GM23338 (cell line): ENCODE data around the gene ZNF619. TPM values are rescaled to one million over a fixed set of nuclear protein-coding genes. Genes with fewer than 3 reads are reported as not detected.

Source experiments
- ATAC-seq: fragments of 200-7000 bp; cut with Tn5 transposase; 3 replicates; pipeline ENCODE4 v1.9.1; 2020
- DNase-seq: peaks from one replicate; pipeline ENCODE4 v3.0.0-alpha.2; 2015; ENCODE audit warnings: low spot score
- H2AFZ ChIP-seq: fragments of 200-600 bp; sonication (generic); 2 replicates; pipeline ENCODE4 v1.8.0; 2016; ENCODE audit warnings: antibody characterized with exemption, mild to moderate bottlenecking, moderate library complexity
- H3F3A ChIP-seq: fragments of 200-600 bp; sonication (generic); replicated peaks from 2 replicates; pipeline ENCODE4 v1.8.0; 2017; ENCODE audit warnings: antibody characterized with exemption, mixed run types, low read depth
- H3K27ac ChIP-seq: fragments of 200-600 bp; sonication (generic); 2 replicates; pipeline ENCODE4 v1.6.1; 2016; ENCODE audit warnings: low read depth
- H3K27me3 ChIP-seq: fragments of 200-600 bp; sonication (generic); 2 replicates; pipeline ENCODE4 v1.8.0; 2016; ENCODE audit warnings: mild to moderate bottlenecking, mixed run types, moderate library complexity; ENCODE audit not compliant: insufficient read depth
- H3K36me3 ChIP-seq: fragments of 200-600 bp; sonication (generic); 2 replicates; pipeline ENCODE4 v1.8.0; 2016; ENCODE audit warnings: mild to moderate bottlenecking; ENCODE audit not compliant: insufficient read depth
- H3K4me1 ChIP-seq: fragments of 200-600 bp; sonication (generic); 2 replicates; pipeline ENCODE4 v1.8.0; 2016; ENCODE audit warnings: mild to moderate bottlenecking, moderate library complexity; ENCODE audit not compliant: insufficient read depth
- H3K4me2 ChIP-seq: fragments of 200-600 bp; sonication (generic); 2 replicates; pipeline ENCODE4 v1.7.1; 2017; ENCODE audit warnings: mixed run types
- H3K4me3 ChIP-seq: fragments of 200-600 bp; sonication (generic); 2 replicates; pipeline ENCODE4 v1.6.1; 2016; ENCODE audit warnings: mixed run types
- H3K79me2 ChIP-seq: fragments of 200-600 bp; sonication (generic); replicated peaks from 2 replicates; pipeline ENCODE4 v1.8.0; 2017; ENCODE audit warnings: mild to moderate bottlenecking; ENCODE audit not compliant: insufficient read depth
- H3K9me2 ChIP-seq: fragments of 200-600 bp; sonication (generic); 2 replicates; pipeline ENCODE4 v1.8.0; 2017; ENCODE audit not compliant: insufficient read depth
- H4K20me1 ChIP-seq: fragments of 200-600 bp; sonication (generic); replicated peaks from 2 replicates; pipeline ENCODE4 v1.8.0; 2017; ENCODE audit warnings: mild to moderate bottlenecking; ENCODE audit not compliant: insufficient read depth
- H3K27ac Mint-ChIP-seq: 2 replicates; pipeline ENCODE4 v1.8.0; 2020; ENCODE audit warnings: inconsistent platforms, mild to moderate bottlenecking, moderate library complexity, mixed read lengths
- H3K27me3 Mint-ChIP-seq: 3 replicates; pipeline ENCODE4 v1.8.0; 2022; ENCODE audit warnings: low read depth, mild to moderate bottlenecking, moderate library complexity, mixed read lengths, inconsistent platforms; ENCODE audit not compliant: insufficient read depth, poor library complexity
- H3K36me3 Mint-ChIP-seq: 3 replicates; pipeline ENCODE4 v1.8.0; 2021; ENCODE audit warnings: low read depth, mild to moderate bottlenecking, inconsistent platforms, moderate library complexity, mixed read lengths
- H3K4me1 Mint-ChIP-seq: 3 replicates; pipeline ENCODE4 v1.8.0; 2020; ENCODE audit warnings: mild to moderate bottlenecking, inconsistent platforms, mixed read lengths
- H3K4me3 Mint-ChIP-seq: 3 replicates; pipeline ENCODE4 v1.8.0; 2021; ENCODE audit warnings: moderate library complexity, mild to moderate bottlenecking, inconsistent platforms, mixed read lengths
- H3K9me3 Mint-ChIP-seq: 3 replicates; pipeline ENCODE4 v1.8.0; 2020; ENCODE audit warnings: moderate library complexity, mild to moderate bottlenecking, inconsistent platforms, mixed read lengths
- CREB1 ChIP-seq: fragments of 250-450 bp; sonication (Bioruptor Pico); IDR thresholded peaks from 2 replicates; pipeline ENCODE4 v1.5.0; 2020; ENCODE audit warnings: low read depth, mild to moderate bottlenecking, moderate library complexity
- EZH2 ChIP-seq: fragments of 200-600 bp; sonication (generic); IDR thresholded peaks from one replicate; pipeline ENCODE4 v1.8.0; 2017; ENCODE audit warnings: antibody characterized with exemption, mild to moderate bottlenecking, low read depth; ENCODE audit not compliant: unreplicated experiment
- JUNB ChIP-seq: IDR thresholded peaks from one replicate; pipeline ENCODE4 v1.6.1; 2016; ENCODE audit warnings: antibody characterized with exemption; ENCODE audit not compliant: unreplicated experiment
- NANOG ChIP-seq: IDR thresholded peaks from 2 replicates; pipeline ENCODE4 v1.6.1; 2016; ENCODE audit warnings: antibody characterized with exemption, borderline replicate concordance
- POLR2AphosphoS5 ChIP-seq: IDR thresholded peaks from 2 replicates; pipeline ENCODE4 v1.6.1; 2016; ENCODE audit warnings: antibody characterized with exemption, low read depth
- STAT1 ChIP-seq: IDR thresholded peaks from one replicate; pipeline ENCODE4 v1.6.1; 2016; ENCODE audit warnings: antibody characterized with exemption; ENCODE audit not compliant: unreplicated experiment
- ZNF114 ChIP-seq: fragments of 250-450 bp; sonication (Bioruptor Pico); IDR thresholded peaks from 2 replicates; pipeline ENCODE4 v1.5.0; 2020; ENCODE audit warnings: mild to moderate bottlenecking, moderate library complexity
- ZNF331 ChIP-seq: fragments of 250-450 bp; sonication (Bioruptor Pico); IDR thresholded peaks from 2 replicates; pipeline ENCODE4 v1.5.0; 2020; ENCODE audit warnings: low read depth, mild to moderate bottlenecking, moderate library complexity
- polyA plus RNA-seq: library from polyadenylated mRNA; unstranded; fragments of >200 nt; fragmentation: Nextera tagmentation; extraction: Ambion mirVana; gene quantifications from 2 replicates; pipeline ENCODE4 v1.2.1, GENCODE V29; 2016
- total RNA-seq: library from RNA; depleted of rRNA; stranded (reverse); fragments of >200 nt; shearing (Covaris generic); gene quantifications from 2 replicates; pipeline ENCODE4 v1.2.3, GENCODE V29; 2014
- TF ChIP-seq, protein P1 (sequence below): IDR thresholded peaks from one replicate; pipeline ENCODE4 v1.6.1; 2018; ENCODE audit warnings: antibody characterized with exemption; ENCODE audit not compliant: unreplicated experiment
- TF ChIP-seq, protein P2 (sequence below): IDR thresholded peaks from 2 replicates; pipeline ENCODE4 v1.6.1; 2016; ENCODE audit warnings: antibody characterized with exemption
- TF ChIP-seq, protein P3 (sequence below), 2 experiments: fragments of 200-600 bp in 1 of 2; sonication (generic) in 1 of 2; conservative IDR thresholded peaks; 2 replicates each; pipeline versions ENCODE4 v1.5.1 to v1.6.1; 2016 to 2017; ENCODE audit warnings: antibody characterized with exemption in 2 of 2, low read depth in 2 of 2, mild to moderate bottlenecking in 2 of 2, moderate library complexity in 1 of 2

ZNF619 gene
- total and polyA plus RNA-seq, 2 experiments from 2014 or later = 1.3 to 7.4 TPM

DNA sequence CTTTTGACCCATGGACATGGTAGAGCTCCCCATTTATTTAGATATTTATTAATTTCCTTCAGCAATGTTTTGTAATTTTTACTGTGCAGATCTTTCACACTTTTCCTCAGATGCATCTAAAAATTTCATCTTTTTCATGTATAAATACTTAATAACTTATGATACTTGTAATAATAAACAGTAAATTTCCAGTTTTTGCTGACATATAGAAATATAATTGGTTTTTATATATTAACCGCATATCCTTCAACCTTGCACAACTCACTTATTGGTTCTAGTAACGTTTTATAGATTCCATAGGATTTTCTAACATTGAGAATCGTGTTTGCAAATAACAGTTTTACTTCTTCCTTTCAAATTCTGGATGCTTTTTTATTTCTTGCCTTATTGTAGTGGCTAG, 44.3 kb downstream of the ZNF619 start:
- H3K27ac ChIP-seq = no peak overlapping the region
- no peaks in the 10 kb centered on the region for H3K27me3 ChIP-seq
- no peaks in the 10 kb centered on the region for H3K9me2 ChIP-seq
- Mint-ChIP-seq H3K27ac (no peak overlapping the region), H3K9me3 (no peaks in the 10 kb centered on the region), H3K27me3 (peaks cover 6% of the 10 kb centered on the region), H3K36me3 (peaks cover 22% of the 10 kb centered on the region), H3K4me1 (peaks cover 12% of the 10 kb centered on the region; the same call in 2 of the 3 replicates), H3K4me3 (no peak overlapping the region)
- 0 out of 2 replicates have a peak, but pooled peaks cover 3% of the 10 kb centered on the region for H3F3A ChIP-seq
- TF ChIP-seq ZNF114 (CRISPR knock-in tag) = no peak
- TF ChIP-seq, protein P1, sequence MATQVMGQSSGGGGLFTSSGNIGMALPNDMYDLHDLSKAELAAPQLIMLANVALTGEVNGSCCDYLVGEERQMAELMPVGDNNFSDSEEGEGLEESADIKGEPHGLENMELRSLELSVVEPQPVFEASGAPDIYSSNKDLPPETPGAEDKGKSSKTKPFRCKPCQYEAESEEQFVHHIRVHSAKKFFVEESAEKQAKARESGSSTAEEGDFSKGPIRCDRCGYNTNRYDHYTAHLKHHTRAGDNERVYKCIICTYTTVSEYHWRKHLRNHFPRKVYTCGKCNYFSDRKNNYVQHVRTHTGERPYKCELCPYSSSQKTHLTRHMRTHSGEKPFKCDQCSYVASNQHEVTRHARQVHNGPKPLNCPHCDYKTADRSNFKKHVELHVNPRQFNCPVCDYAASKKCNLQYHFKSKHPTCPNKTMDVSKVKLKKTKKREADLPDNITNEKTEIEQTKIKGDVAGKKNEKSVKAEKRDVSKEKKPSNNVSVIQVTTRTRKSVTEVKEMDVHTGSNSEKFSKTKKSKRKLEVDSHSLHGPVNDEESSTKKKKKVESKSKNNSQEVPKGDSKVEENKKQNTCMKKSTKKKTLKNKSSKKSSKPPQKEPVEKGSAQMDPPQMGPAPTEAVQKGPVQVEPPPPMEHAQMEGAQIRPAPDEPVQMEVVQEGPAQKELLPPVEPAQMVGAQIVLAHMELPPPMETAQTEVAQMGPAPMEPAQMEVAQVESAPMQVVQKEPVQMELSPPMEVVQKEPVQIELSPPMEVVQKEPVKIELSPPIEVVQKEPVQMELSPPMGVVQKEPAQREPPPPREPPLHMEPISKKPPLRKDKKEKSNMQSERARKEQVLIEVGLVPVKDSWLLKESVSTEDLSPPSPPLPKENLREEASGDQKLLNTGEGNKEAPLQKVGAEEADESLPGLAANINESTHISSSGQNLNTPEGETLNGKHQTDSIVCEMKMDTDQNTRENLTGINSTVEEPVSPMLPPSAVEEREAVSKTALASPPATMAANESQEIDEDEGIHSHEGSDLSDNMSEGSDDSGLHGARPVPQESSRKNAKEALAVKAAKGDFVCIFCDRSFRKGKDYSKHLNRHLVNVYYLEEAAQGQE = no peak
- TF ChIP-seq, protein P2, sequence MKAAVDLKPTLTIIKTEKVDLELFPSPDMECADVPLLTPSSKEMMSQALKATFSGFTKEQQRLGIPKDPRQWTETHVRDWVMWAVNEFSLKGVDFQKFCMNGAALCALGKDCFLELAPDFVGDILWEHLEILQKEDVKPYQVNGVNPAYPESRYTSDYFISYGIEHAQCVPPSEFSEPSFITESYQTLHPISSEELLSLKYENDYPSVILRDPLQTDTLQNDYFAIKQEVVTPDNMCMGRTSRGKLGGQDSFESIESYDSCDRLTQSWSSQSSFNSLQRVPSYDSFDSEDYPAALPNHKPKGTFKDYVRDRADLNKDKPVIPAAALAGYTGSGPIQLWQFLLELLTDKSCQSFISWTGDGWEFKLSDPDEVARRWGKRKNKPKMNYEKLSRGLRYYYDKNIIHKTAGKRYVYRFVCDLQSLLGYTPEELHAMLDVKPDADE = no peak
- no peak overlapping the region for H3K4me3 ChIP-seq
- 0 out of 2 replicates have a peak, but pooled peaks cover under 1% of the 10 kb centered on the region for H3K36me3 ChIP-seq
- no peaks in the 10 kb centered on the region for H4K20me1 ChIP-seq
- ATAC-seq = no peak
- peaks cover 11% of the 10 kb centered on the region for H3K79me2 ChIP-seq
- H2AFZ ChIP-seq = no peak overlapping the region
- no peak for DNase-seq
- no peak overlapping the region for H3K4me2 ChIP-seq
- peaks cover 3% of the 10 kb centered on the region for H3K4me1 ChIP-seq

DNA sequence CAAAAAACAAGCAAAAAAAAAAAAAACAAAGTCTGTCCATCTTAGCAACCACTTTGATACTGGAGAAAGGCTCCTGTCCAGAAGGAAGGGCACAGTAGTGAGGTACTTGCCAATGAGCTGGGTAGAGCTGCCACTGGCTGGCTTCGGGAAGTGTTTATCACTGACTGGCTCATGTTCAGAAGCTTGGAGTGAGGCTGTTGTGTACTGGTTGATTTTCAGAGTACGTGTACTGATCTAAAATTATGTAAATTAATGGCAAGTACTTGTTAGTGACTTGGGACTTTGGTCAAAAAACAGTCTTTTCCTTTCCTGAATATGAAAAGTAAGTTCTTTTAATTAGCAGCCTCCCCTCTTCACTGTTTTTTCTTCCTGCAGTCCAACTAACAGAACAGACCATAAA, 46.9 kb downstream of the ZNF619 start:
- Histone ChIP-seq H3F3A (0 out of 2 replicates have a peak, but pooled peaks cover 3% of the 10 kb centered on the region), H3K4me3 (peak overlapping the region; percentile 98), H3K79me2 (peaks cover 19% of the 10 kb centered on the region), H3K9me2 (no peaks in the 10 kb centered on the region), H4K20me1 (no peaks in the 10 kb centered on the region), H3K27me3 (no peaks in the 10 kb centered on the region), H3K4me2 (peak overlapping the region; percentile 84), H3K36me3 (0 out of 2 replicates have a peak, but pooled peaks cover 3% of the 10 kb centered on the region), H2AFZ (no peak overlapping the region), H3K27ac (peak overlapping the region; percentile 16; the same call in 1 of the 2 replicates), H3K4me1 (peaks cover 3% of the 10 kb centered on the region)
- ATAC-seq (no peak), DNase-seq (no peak)
- Mint-ChIP-seq H3K36me3 (peaks cover 20% of the 10 kb centered on the region), H3K4me1 (peaks cover 12% of the 10 kb centered on the region; the same call in 2 of the 3 replicates), H3K9me3 (no peaks in the 10 kb centered on the region), H3K27ac (peak overlapping the region; percentile 96), H3K4me3 (peak overlapping the region; percentile 93), H3K27me3 (peaks cover 6% of the 10 kb centered on the region)
- TF ChIP-seq EZH2 = no peak
- TF ChIP-seq ZNF331 (CRISPR knock-in tag) = no peak
- TF ChIP-seq, protein P3, sequence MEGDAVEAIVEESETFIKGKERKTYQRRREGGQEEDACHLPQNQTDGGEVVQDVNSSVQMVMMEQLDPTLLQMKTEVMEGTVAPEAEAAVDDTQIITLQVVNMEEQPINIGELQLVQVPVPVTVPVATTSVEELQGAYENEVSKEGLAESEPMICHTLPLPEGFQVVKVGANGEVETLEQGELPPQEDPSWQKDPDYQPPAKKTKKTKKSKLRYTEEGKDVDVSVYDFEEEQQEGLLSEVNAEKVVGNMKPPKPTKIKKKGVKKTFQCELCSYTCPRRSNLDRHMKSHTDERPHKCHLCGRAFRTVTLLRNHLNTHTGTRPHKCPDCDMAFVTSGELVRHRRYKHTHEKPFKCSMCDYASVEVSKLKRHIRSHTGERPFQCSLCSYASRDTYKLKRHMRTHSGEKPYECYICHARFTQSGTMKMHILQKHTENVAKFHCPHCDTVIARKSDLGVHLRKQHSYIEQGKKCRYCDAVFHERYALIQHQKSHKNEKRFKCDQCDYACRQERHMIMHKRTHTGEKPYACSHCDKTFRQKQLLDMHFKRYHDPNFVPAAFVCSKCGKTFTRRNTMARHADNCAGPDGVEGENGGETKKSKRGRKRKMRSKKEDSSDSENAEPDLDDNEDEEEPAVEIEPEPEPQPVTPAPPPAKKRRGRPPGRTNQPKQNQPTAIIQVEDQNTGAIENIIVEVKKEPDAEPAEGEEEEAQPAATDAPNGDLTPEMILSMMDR (conservative IDR thresholded peaks at IDR 0.05; ENCODE audit: low read depth in 2 of 2) = no peak
- no peak for TF ChIP-seq NANOG
- TF ChIP-seq CREB1 (CRISPR knock-in tag) = no peak
- TF ChIP-seq POLR2AphosphoS5 = no peak
- TF ChIP-seq, protein P2 = no peak
- no peak for TF ChIP-seq STAT1
- no peak for TF ChIP-seq ZNF114 (CRISPR knock-in tag)
- TF ChIP-seq JUNB = no peak
